Urinary bladder (tissue), 4 donors: Measurements from ENCODE around the gene PRPF19. TPM values are rescaled to one million over a fixed set of nuclear protein-coding genes. Genes with fewer than 3 reads are reported as not detected.
"Not testable (repeated sequence)": the region's sequence is repeated elsewhere in the genome, so short reads cannot be mapped to it uniquely, and the experiment has no call there.

Source experiments
- DNase-seq: peaks from one replicate; pipeline ENCODE4 v3.0.0-alpha.2; 2015; ENCODE audit errors: extremely low spot score
- H3K27ac ChIP-seq: one replicate; pipeline ENCODE4 v1.5.1; 2013; ENCODE audit warnings: low read depth, mild to moderate bottlenecking, moderate library complexity
- H3K36me3 ChIP-seq: one replicate; pipeline ENCODE4 v1.6.1; 2013; ENCODE audit warnings: mild to moderate bottlenecking, moderate library complexity; ENCODE audit not compliant: insufficient read depth
- H3K4me1 ChIP-seq: one replicate; pipeline ENCODE4 v1.6.1; 2013; ENCODE audit warnings: mild to moderate bottlenecking, moderate library complexity; ENCODE audit not compliant: insufficient read depth
- H3K4me3 ChIP-seq: one replicate; pipeline ENCODE4 v1.5.1; 2013; ENCODE audit warnings: low read depth, low read length
- WGBS: extraction: QIAGEN DNeasy Blood & Tissue Kit; methylation state at CpG from one replicate; pipeline ENCODE4 v1.1.7; 2013; 5-methylcytosine and 5-hydroxymethylcytosine counted together
- polyA plus RNA-seq: library from polyadenylated mRNA; stranded (reverse); fragments of 200-250 nt; gene quantifications from one replicate; pipeline ENCODE4 v1.2.3, GENCODE V29; 2013
- total RNA-seq: library from RNA; depleted of rRNA; stranded (reverse); fragments of >200 nt; gene quantifications from one replicate; pipeline ENCODE4 v1.2.3, GENCODE V29; 2014
- donor health status: healthy with polysubstance abuse.
- donor health status: healthy.

PRPF19 gene
- total and polyA plus RNA-seq, 2 donors = 31.2 to 83.0 TPM

GRCh38 chr11:60914633-60915247, 8.4 kb upstream of the PRPF19 start:
- WGBS = under 1% methylated on average over 31 of the region's 31 CpGs
- Histone ChIP-seq H3K36me3 (no peaks in the 10 kb centered on the region), H3K4me1 (peaks cover 2% of the 10 kb centered on the region), H3K4me3 (peak overlapping the region; percentile 72), H3K27ac (peak overlapping the region; percentile 77)
- no peak for DNase-seq

GRCh38 chr11:60913793-60914632, 7.6 kb upstream of the PRPF19 start, which contains the start of gene TMEM109:
Gene TMEM109 (plus strand): TSS chr11:60914158. CDS start chr11:60919694, 5,536 bp downstream.
- WGBS = under 1% methylated on average over 70 of the region's 70 CpGs

GRCh38 chr11:60912851-60913528, 6.6 kb upstream of the PRPF19 start:
- peak overlapping the region; percentile 64 for H3K27ac ChIP-seq
- H3K4me3 ChIP-seq = no peak overlapping the region
- no peaks in the 10 kb centered on the region for H3K36me3 ChIP-seq
- peaks cover 2% of the 10 kb centered on the region for H3K4me1 ChIP-seq
- DNase-seq = no peak
- WGBS = 70% methylated on average over 22 of the region's 22 CpGs

More at GRCh38 chr11:60913793-60914632, 7.6 kb upstream of the PRPF19 start, which contains the start of gene TMEM109:
- Histone ChIP-seq H3K36me3 (no peaks in the 10 kb centered on the region), H3K4me3 (peak within 1 kb of the TSS; percentile 72), H3K27ac (peak within 1 kb of the TSS; percentile 82), H3K4me1 (peaks cover 2% of the 10 kb centered on the region)
- DNase-seq = peak; percentile 91

GRCh38 chr11:60912223-60912850, 6.0 kb upstream of the PRPF19 start:
- no peak overlapping the region for H3K27ac ChIP-seq
- DNase-seq = no peak
- 65% methylated on average over 12 of the region's 12 CpGs for WGBS
- H3K4me3 ChIP-seq = no peak overlapping the region
- H3K4me1 ChIP-seq = peaks cover 2% of the 10 kb centered on the region
- no peaks in the 10 kb centered on the region for H3K36me3 ChIP-seq

GRCh38 chr11:60910711-60911380, 4.5 kb upstream of the PRPF19 start:
- no peak for DNase-seq
- Histone ChIP-seq H3K4me1 (no peaks in the 10 kb centered on the region), H3K36me3 (no peaks in the 10 kb centered on the region), H3K4me3 (no peak overlapping the region), H3K27ac (no peak overlapping the region)
- 65% methylated on average over 5 of the region's 5 CpGs for WGBS

GRCh38 chr11:60910281-60910687, 3.9 kb upstream of the PRPF19 start:
- no peak overlapping the region for H3K4me3 ChIP-seq
- H3K27ac ChIP-seq = no peak overlapping the region
- no peaks in the 10 kb centered on the region for H3K4me1 ChIP-seq
- H3K36me3 ChIP-seq = no peaks in the 10 kb centered on the region
- DNase-seq = no peak
- 70% methylated on average over 3 of the region's 3 CpGs for WGBS

- 56% methylated on average over 3 of the region's 3 CpGs for WGBS
- not testable (repeated sequence) for H3K36me3 ChIP-seq, H3K4me3 ChIP-seq, H3K4me1 ChIP-seq, H3K27ac ChIP-seq, DNase-seq
Measured at GRCh38 chr11:60909680-60910280, 3.4 kb upstream of the PRPF19 start.

GRCh38 chr11:60908803-60909202, 2.4 kb upstream of the PRPF19 start:
- Histone ChIP-seq H3K4me3 (no peak overlapping the region), H3K27ac (no peak overlapping the region), H3K36me3 (no peaks in the 10 kb centered on the region), H3K4me1 (no peaks in the 10 kb centered on the region)
- DNase-seq = no peak
- 43% methylated on average over 1 of the region's 1 CpG for WGBS

- H3K27ac ChIP-seq = peak overlapping the region; percentile 76
- peak overlapping the region; percentile 89 for H3K4me3 ChIP-seq
- H3K36me3 ChIP-seq = peaks cover 2% of the 10 kb centered on the region
- 3% methylated on average over 16 of the region's 16 CpGs for WGBS
- no peaks in the 10 kb centered on the region for H3K4me1 ChIP-seq
- DNase-seq = no peak
Measured at GRCh38 chr11:60905551-60906113, 753 bp downstream of the PRPF19 start.

- Histone ChIP-seq H3K4me3 (peak overlapping the region; percentile 89), H3K4me1 (no peaks in the 10 kb centered on the region), H3K36me3 (peaks cover 2% of the 10 kb centered on the region), H3K27ac (no peak overlapping the region)
- WGBS = 45% methylated on average over 6 of the region's 6 CpGs
- no peak for DNase-seq
Measured at GRCh38 chr11:60905047-60905446, 1.3 kb downstream of the PRPF19 start.

- Histone ChIP-seq H3K36me3 (peaks cover 2% of the 10 kb centered on the region), H3K27ac (no peak overlapping the region), H3K4me3 (no peak overlapping the region), H3K4me1 (no peaks in the 10 kb centered on the region)
- WGBS = 91% methylated on average over 11 of the region's 11 CpGs
- DNase-seq = no peak
Measured at GRCh38 chr11:60902625-60903024, 3.8 kb downstream of the PRPF19 start.

- Histone ChIP-seq H3K27ac (no peak overlapping the region), H3K4me3 (no peak overlapping the region), H3K4me1 (no peaks in the 10 kb centered on the region), H3K36me3 (peaks cover 4% of the 10 kb centered on the region)
- no peak for DNase-seq
- WGBS = 81% methylated on average over 13 of the region's 13 CpGs
Measured at GRCh38 chr11:60900673-60901404, 5.5 kb downstream of the PRPF19 start.
